CD8-positive, alpha-beta memory T cell (primary cell): ENCODE measurements around the gene SOX6. TPM values are rescaled to one million over a fixed set of nuclear protein-coding genes. Genes with fewer than 3 reads are reported as not detected.

Experiments
- CTCF ChIA-PET: fragments of 350-600 bp; sonication (Branson Sonifier 250); formaldehyde crosslinking; loops from one replicate; lab custom pipeline; 2021; ENCODE audit warnings: antibody characterized with exemption; lab: Charles Lee
- POLR2A ChIA-PET: fragments of 350-600 bp; sonication (Branson Sonifier 250); formaldehyde crosslinking; loops from one replicate; lab custom pipeline; 2021; ENCODE audit warnings: antibody characterized with exemption; lab: Charles Lee
- DNase-seq, 5 donors: peaks; one replicate each; pipeline versions ENCODE4 v3.0.0 to v3.0.0-alpha.2; 2020 to 2022; ENCODE audit warnings: mixed read lengths in 1 of 5
- H3K27ac ChIP-seq: one replicate; pipeline ENCODE4 v1.7.0; 2013; ENCODE audit warnings: low read depth, mild to moderate bottlenecking, low read length, moderate library complexity
- H3K27me3 ChIP-seq: 2 replicates; pipeline ENCODE4 v1.7.0; 2013; ENCODE audit warnings: low read length, mild to moderate bottlenecking; ENCODE audit not compliant: insufficient read depth, poor library complexity, severe bottlenecking
- H3K36me3 ChIP-seq: 2 replicates; pipeline ENCODE4 v1.7.0; 2013; ENCODE audit warnings: mild to moderate bottlenecking, low read length, moderate library complexity; ENCODE audit not compliant: insufficient read depth
- H3K4me1 ChIP-seq: 2 replicates; pipeline ENCODE4 v1.7.0; 2013; ENCODE audit warnings: mild to moderate bottlenecking, low read length, moderate library complexity; ENCODE audit not compliant: insufficient read depth
- H3K4me3 ChIP-seq: 2 replicates; pipeline ENCODE4 v1.7.0; 2013; ENCODE audit warnings: mild to moderate bottlenecking, low read length
- H3K9me3 ChIP-seq: 2 replicates; pipeline ENCODE4 v1.7.0; 2013; ENCODE audit warnings: mild to moderate bottlenecking, low read length
- H3K27ac Mint-ChIP-seq, 8 donors: one replicate each; pipeline ENCODE4 v1.8.0; 2020 to 2021; ENCODE audit warnings: mixed read lengths in 8 of 8, mild to moderate bottlenecking in 6 of 8, inconsistent platforms in 3 of 8, moderate library complexity in 3 of 8
- H3K27me3 Mint-ChIP-seq, 2 donors: one replicate each; pipeline ENCODE4 v1.8.0; 2020 to 2021; ENCODE audit warnings: mixed read lengths in 2 of 2, mild to moderate bottlenecking in 1 of 2, moderate library complexity in 1 of 2
- H3K36me3 Mint-ChIP-seq, 3 donors: one replicate each; pipeline ENCODE4 v1.8.0; 2020 to 2021; ENCODE audit warnings: mixed read lengths in 3 of 3, inconsistent platforms in 1 of 3, mild to moderate bottlenecking in 1 of 3
- H3K4me1 Mint-ChIP-seq, 3 donors: one replicate each; pipeline ENCODE4 v1.8.0; 2020 to 2021; ENCODE audit warnings: mixed read lengths in 3 of 3, inconsistent platforms in 1 of 3, mild to moderate bottlenecking in 1 of 3
- H3K4me3 Mint-ChIP-seq, 7 donors: one replicate each; pipeline ENCODE4 v1.8.0; 2020 to 2021; ENCODE audit warnings: mixed read lengths in 7 of 7, mild to moderate bottlenecking in 6 of 7, moderate library complexity in 4 of 7, inconsistent platforms in 2 of 7
- H3K9me3 Mint-ChIP-seq, 5 donors: one replicate each; pipeline ENCODE4 v1.8.0; 2020 to 2022; ENCODE audit warnings: mixed read lengths in 5 of 5, mild to moderate bottlenecking in 3 of 5, moderate library complexity in 2 of 5, inconsistent platforms in 1 of 5
- polyA plus RNA-seq: library from polyadenylated mRNA; unstranded; fragments of 300-500 nt; fragmentation: Illumina TruSeq; gene quantifications from one replicate; pipeline ENCODE4 v1.2.3, GENCODE V29; 2021
- total RNA-seq, 2 experiments: library from RNA; stranded (reverse); gene quantifications; one replicate each; pipeline ENCODE4 v1.2.3, GENCODE V29; 2021

SOX6 gene
- total and polyA plus RNA-seq, 3 experiments from 2014 or later: not detected

GRCh38 chr11:16087886-16088285 is 268.5 kb downstream of the SOX6 start:
- Histone ChIP-seq H3K27ac (no peak overlapping the region), H3K4me1 (no peaks in the 10 kb centered on the region), H3K9me3 (no peaks in the 10 kb centered on the region), H3K27me3 (no peaks in the 10 kb centered on the region), H3K4me3 (no peak overlapping the region), H3K36me3 (no peaks in the 10 kb centered on the region)
- no peaks in the 10 kb centered on the region for H3K27me3 Mint-ChIP-seq
- H3K36me3 Mint-ChIP-seq: no peaks in the 10 kb centered on the region
- H3K9me3 Mint-ChIP-seq: peaks cover 0 to 31% (median 3%) of the 10 kb centered on the region in 5 donors
- H3K4me1 Mint-ChIP-seq: no peaks in the 10 kb centered on the region
- no peak overlapping the region for H3K27ac Mint-ChIP-seq
- ChIA-PET CTCF (no interaction called here), POLR2A (no interaction called here)
- DNase-seq: no peak
- no peak overlapping the region for H3K4me3 Mint-ChIP-seq

GRCh38 chr11:16086229-16086819 is 270.0 kb downstream of the SOX6 start:
- no peak for DNase-seq
- CTCF ChIA-PET: no interaction called here
- H3K27ac ChIP-seq: no peak overlapping the region
- H3K4me3 ChIP-seq: no peak overlapping the region
- H3K27me3 ChIP-seq: no peaks in the 10 kb centered on the region
- peaks cover 0 to 19% (median 3%) of the 10 kb centered on the region in 5 donors for H3K9me3 Mint-ChIP-seq
- POLR2A ChIA-PET: no interaction called here
- H3K36me3 ChIP-seq: no peaks in the 10 kb centered on the region
- H3K4me1 Mint-ChIP-seq: no peaks in the 10 kb centered on the region
- no peaks in the 10 kb centered on the region for H3K4me1 ChIP-seq
- H3K4me3 Mint-ChIP-seq: no peak overlapping the region
- H3K27ac Mint-ChIP-seq: no peak overlapping the region
- no peaks in the 10 kb centered on the region for H3K9me3 ChIP-seq
- no peaks in the 10 kb centered on the region for H3K27me3 Mint-ChIP-seq
- H3K36me3 Mint-ChIP-seq: no peaks in the 10 kb centered on the region

GRCh38 chr11:16082095-16083055 is 274.0 kb downstream of the SOX6 start:
- no peaks in the 10 kb centered on the region for H3K36me3 Mint-ChIP-seq
- H3K4me1 Mint-ChIP-seq: no peaks in the 10 kb centered on the region
- H3K9me3 Mint-ChIP-seq: peaks cover 0 to 9% (median 3%) of the 10 kb centered on the region in 5 donors
- H3K4me1 ChIP-seq: no peaks in the 10 kb centered on the region
- no peaks in the 10 kb centered on the region for H3K9me3 ChIP-seq
- no peak overlapping the region for H3K4me3 Mint-ChIP-seq
- H3K27ac Mint-ChIP-seq: no peak overlapping the region
- H3K27me3 ChIP-seq: no peaks in the 10 kb centered on the region
- no peak overlapping the region for H3K27ac ChIP-seq
- H3K4me3 ChIP-seq: no peak overlapping the region
- DNase-seq: no peak
- ChIA-PET POLR2A (no interaction called here), CTCF (no interaction called here)
- no peaks in the 10 kb centered on the region for H3K27me3 Mint-ChIP-seq
- no peaks in the 10 kb centered on the region for H3K36me3 ChIP-seq

GRCh38 chr11:16081382-16082094 is 274.8 kb downstream of the SOX6 start:
- Histone ChIP-seq H3K4me1 (no peaks in the 10 kb centered on the region), H3K9me3 (no peaks in the 10 kb centered on the region), H3K27ac (no peak overlapping the region), H3K27me3 (no peaks in the 10 kb centered on the region), H3K4me3 (no peak overlapping the region), H3K36me3 (no peaks in the 10 kb centered on the region)
- Mint-ChIP-seq H3K9me3 (peaks cover 0 to 9% (median 6%) of the 10 kb centered on the region in 5 donors), H3K27ac (no peak overlapping the region), H3K4me1 (no peaks in the 10 kb centered on the region), H3K4me3 (no peak overlapping the region), H3K27me3 (no peaks in the 10 kb centered on the region), H3K36me3 (no peaks in the 10 kb centered on the region)
- ChIA-PET CTCF (no interaction called here), POLR2A (no interaction called here)
- no peak for DNase-seq

GRCh38 chr11:16080688-16081381 is 275.5 kb downstream of the SOX6 start:
- H3K27ac Mint-ChIP-seq: no peak overlapping the region
- CTCF ChIA-PET: no interaction called here
- POLR2A ChIA-PET: no interaction called here

GRCh38 chr11:16078936-16079335 is 277.4 kb downstream of the SOX6 start:
- H3K36me3 ChIP-seq: no peaks in the 10 kb centered on the region
- Mint-ChIP-seq H3K27ac (no peak overlapping the region), H3K36me3 (peaks cover 0 to 1% (median 0%) of the 10 kb centered on the region in 3 donors), H3K4me3 (no peak overlapping the region), H3K9me3 (peaks cover 2 to 26% (median 7%) of the 10 kb centered on the region in 5 donors), H3K27me3 (no peaks in the 10 kb centered on the region), H3K4me1 (no peaks in the 10 kb centered on the region)
- H3K27ac ChIP-seq: no peak overlapping the region
- CTCF ChIA-PET: no interaction called here
- POLR2A ChIA-PET: no interaction called here
- H3K9me3 ChIP-seq: no peaks in the 10 kb centered on the region
- DNase-seq: no peak
- H3K4me1 ChIP-seq: no peaks in the 10 kb centered on the region
- no peaks in the 10 kb centered on the region for H3K27me3 ChIP-seq
- no peak overlapping the region for H3K4me3 ChIP-seq

More at GRCh38 chr11:16080688-16081381, 275.5 kb downstream of the SOX6 start:
- Mint-ChIP-seq H3K9me3 (peaks cover 2 to 16% (median 7%) of the 10 kb centered on the region in 5 donors), H3K4me3 (no peak overlapping the region), H3K36me3 (peaks cover 0 to 1% (median 0%) of the 10 kb centered on the region in 3 donors), H3K4me1 (no peaks in the 10 kb centered on the region), H3K27me3 (no peaks in the 10 kb centered on the region)
- no peaks in the 10 kb centered on the region for H3K4me1 ChIP-seq
- DNase-seq: no peak
- H3K27me3 ChIP-seq: no peaks in the 10 kb centered on the region
- no peaks in the 10 kb centered on the region for H3K36me3 ChIP-seq
- H3K9me3 ChIP-seq: no peaks in the 10 kb centered on the region
- no peak overlapping the region for H3K27ac ChIP-seq
- no peak overlapping the region for H3K4me3 ChIP-seq

- H3K27ac Mint-ChIP-seq: no peak overlapping the region
- DNase-seq: no peak
- H3K27me3 Mint-ChIP-seq: peaks cover 0 to 3% of the 10 kb centered on the region in 2 donors
- H3K36me3 Mint-ChIP-seq: no peaks in the 10 kb centered on the region
- Histone ChIP-seq H3K9me3 (no peaks in the 10 kb centered on the region), H3K4me1 (no peaks in the 10 kb centered on the region), H3K4me3 (no peak overlapping the region), H3K27ac (no peak overlapping the region), H3K27me3 (no peaks in the 10 kb centered on the region), H3K36me3 (no peaks in the 10 kb centered on the region)
- POLR2A ChIA-PET: no interaction called here
- CTCF ChIA-PET: interaction anchor here (1.4 kb wide), 1 partner anchor 9 kb away, joined by 3 read pairs; no protein-coding TSS in a partner anchor
- H3K9me3 Mint-ChIP-seq: peaks cover 6 to 26% (median 11%) of the 10 kb centered on the region in 5 donors
- H3K4me3 Mint-ChIP-seq: no peak overlapping the region
- no peaks in the 10 kb centered on the region for H3K4me1 Mint-ChIP-seq
Measured at GRCh38 chr11:16070573-16070972, 285.8 kb downstream of the SOX6 start.
